Fibroblast of villous mesenchyme (primary cell): ENCODE results near the gene SPEN. TPM values are rescaled to one million over a fixed set of nuclear protein-coding genes. Genes with fewer than 3 reads are reported as not detected.
"Not testable (repeated sequence)": the region's sequence is repeated elsewhere in the genome, so short reads cannot be mapped to it uniquely, and the experiment has no call there.

Experiments used
- DNase-seq: peaks from one replicate; pipeline ENCODE4 v3.0.0-alpha.2; 2010; ENCODE audit warnings: low read depth
- H3K4me3 ChIP-seq: 2 replicates; pipeline ENCODE4 v1.5.1; 2011; ENCODE audit warnings: low read depth, mild to moderate bottlenecking, low read length
- CTCF ChIP-seq: IDR thresholded peaks from 2 replicates; pipeline ENCODE4 v1.5.1; 2012; ENCODE audit warnings: low read depth, mild to moderate bottlenecking, low read length; ENCODE audit not compliant: insufficient read depth
- total RNA-seq: library from RNA; depleted of rRNA; stranded (reverse); fragments of >200 nt; gene quantifications from 2 replicates; pipeline ENCODE4 v1.2.3, GENCODE V29; 2012

The SPEN gene
- total RNA-seq, 1 donor = 30.2 TPM

GRCh38 chr1:15882665-15883064 lies 35.2 kb downstream of the SPEN start:
- no peak for DNase-seq
- no peak for TF ChIP-seq CTCF
- no peak overlapping the region for H3K4me3 ChIP-seq

GRCh38 chr1:15883326-15883725 lies 35.8 kb downstream of the SPEN start:
- H3K4me3 ChIP-seq = no peak overlapping the region
- DNase-seq = no peak
- no peak for TF ChIP-seq CTCF

- no peak overlapping the region for H3K4me3 ChIP-seq
- no peak for TF ChIP-seq CTCF
- DNase-seq = no peak
Observed at GRCh38 chr1:15884477-15884876, 37.0 kb downstream of the SPEN start.

- no peak for DNase-seq
- no peak overlapping the region for H3K4me3 ChIP-seq
- no peak for TF ChIP-seq CTCF
Observed at GRCh38 chr1:15885269-15885668, 37.8 kb downstream of the SPEN start.

- peak overlapping the region; percentile 68 for H3K4me3 ChIP-seq
- peak; percentile 95 for DNase-seq
- peak; percentile 36 for TF ChIP-seq CTCF
Observed at GRCh38 chr1:15885701-15886610, 38.4 kb downstream of the SPEN start.

GRCh38 chr1:15886611-15887167 lies 39.2 kb downstream of the SPEN start:
- DNase-seq = no peak
- TF ChIP-seq CTCF = no peak
- H3K4me3 ChIP-seq = peak overlapping the region; percentile 68

- not testable (repeated sequence) for H3K4me3 ChIP-seq
- DNase-seq = peak; percentile 89
Observed at GRCh38 chr1:15892857-15893599, 45.5 kb downstream of the SPEN start.
